ENCODE measurements around the gene ATG13.

ATG13 gene

DNA sequence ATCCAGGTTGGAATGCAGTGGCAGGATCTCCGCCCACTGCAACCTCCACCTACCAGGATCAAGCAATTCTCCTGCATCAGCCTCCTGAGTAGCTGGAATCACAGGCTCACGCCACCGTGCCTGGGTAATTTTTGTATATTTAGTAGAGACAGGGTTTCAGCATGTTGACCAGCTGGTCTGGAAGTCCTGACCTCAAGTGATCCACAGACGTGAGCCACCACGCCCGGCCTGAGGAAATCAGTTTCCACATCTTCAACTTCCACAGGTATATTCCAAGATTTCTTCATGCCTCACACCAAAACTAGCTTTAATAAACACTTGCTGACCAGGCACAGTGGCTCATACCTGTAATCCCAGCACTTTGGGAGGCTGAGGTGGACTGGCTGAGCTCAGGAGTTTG lies 8.0 kb upstream of the ATG13 start:
- no peak for DNase-seq

DNA sequence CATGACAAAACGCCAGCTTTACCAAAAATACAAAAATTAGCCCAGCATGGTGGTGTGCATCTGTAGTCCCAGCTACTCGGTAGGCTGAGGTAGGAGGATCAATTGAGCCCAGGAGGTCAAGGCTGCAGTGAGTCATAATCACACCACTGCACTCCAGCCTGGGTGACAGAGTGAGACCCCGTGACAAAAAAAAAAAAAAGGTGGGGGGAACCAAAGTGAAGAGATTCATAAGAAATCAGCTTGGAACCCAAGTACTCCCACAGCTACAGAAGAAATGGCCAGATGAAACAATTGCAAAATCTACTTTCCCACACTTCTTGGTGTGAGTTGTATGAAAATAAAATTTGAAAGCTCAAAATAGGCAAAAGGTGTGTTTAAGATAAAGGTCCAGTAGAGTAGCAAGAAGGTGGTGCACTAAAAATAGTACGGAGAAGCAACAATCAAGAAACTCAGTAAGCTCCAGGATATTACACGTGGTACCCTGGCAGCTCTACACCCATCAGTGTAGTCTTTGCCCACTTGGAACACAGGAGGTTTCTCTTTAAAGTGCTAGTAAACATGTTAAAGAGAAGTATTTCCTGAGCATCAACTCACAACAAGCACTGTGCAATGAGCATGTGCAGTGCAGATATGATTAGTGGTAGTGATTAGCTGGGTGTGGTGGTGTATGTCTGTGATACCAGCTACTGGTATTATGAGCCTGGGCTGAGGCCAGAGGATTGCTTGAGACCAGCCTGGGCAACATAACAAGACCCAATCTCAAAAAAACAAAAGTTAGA lies 5.6 kb upstream of the ATG13 start:
- DNase-seq: no peak

DNA sequence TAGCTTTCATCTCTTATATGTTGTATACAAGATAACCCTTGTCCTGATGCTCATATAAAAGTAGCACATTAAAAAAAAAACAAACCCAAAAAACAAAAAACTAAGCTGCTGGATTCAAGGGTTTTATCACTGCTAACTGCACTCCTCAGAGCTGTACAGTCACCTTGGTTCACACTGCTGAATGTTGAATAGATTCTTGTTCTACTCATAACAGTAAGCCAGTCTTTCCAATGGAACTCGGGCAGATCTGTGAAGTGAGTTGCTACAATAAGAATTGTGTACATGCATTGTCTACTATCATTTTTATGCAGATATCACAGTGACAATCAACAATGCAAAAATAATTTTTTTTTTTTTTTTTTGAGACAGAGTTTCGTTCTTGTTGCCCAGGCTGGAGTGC lies 5.0 kb upstream of the ATG13 start:
- DNase-seq: peak; percentile 58

DNA sequence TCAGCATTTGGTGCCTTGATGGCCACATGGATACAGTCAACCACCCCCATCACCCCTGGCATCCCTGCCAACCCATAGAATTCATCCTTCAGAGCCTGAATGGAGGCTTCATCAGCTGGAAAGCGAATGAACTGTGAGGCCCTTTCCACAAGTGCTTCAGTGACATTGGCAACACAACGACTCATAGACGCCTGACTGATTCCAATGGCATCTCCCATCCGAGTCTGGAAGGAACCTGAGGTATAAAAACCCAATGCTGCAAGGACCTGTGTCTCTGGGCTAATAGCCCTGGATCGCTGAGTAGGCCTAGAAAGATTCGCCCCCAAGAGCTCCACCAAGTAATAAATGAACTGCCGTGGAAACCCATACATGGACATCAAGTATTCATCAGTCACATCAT lies 1.6 kb upstream of the ATG13 start:
- no peak for DNase-seq

DNA sequence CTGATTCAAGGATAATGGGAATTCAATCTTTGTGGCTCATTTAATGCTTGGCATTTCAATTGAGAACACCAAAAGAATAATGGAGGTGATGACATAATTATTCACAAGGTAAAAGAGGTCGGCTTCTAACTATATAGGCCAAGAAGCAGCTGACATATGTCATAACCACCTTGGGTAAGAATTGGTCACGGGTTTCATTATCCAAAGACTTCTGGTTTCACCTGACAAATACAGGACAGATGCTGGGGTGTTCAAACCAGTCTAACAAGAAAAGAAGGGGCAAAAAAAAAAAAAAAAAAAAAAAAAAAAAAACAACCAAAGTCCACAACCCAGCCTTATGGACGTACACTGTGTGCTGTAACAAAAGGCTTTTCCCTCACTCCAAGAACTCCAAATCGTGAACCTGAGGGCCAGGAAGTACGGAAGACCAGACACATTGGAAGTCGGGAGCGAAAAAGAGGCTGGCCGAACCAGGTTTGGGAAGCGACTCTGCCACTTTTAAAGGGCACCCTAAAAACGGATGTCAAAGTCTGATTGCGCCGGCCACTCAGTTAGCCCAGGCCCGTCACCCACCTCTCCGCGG lies 711 bp upstream of the ATG13 start:
- DNase-seq: no peak

DNA sequence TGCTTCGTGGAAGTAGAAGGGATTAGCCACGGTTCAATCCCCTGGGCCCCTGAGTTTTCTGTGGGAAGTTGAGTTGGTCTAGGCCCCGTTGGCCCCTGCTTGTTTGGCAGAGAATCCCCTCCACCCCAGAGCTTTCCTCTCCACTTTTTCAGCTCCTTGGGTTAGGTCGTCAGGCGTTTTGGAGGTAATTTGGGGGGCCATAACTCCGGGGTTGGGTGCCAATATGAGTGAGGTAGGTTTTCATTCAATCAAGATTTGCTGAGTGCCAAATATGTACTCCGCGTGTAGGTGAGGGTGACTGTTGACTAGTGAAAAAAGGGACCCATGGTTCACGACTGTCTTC lies 590 bp downstream of the ATG13 start:
- no peak for DNase-seq

DNA sequence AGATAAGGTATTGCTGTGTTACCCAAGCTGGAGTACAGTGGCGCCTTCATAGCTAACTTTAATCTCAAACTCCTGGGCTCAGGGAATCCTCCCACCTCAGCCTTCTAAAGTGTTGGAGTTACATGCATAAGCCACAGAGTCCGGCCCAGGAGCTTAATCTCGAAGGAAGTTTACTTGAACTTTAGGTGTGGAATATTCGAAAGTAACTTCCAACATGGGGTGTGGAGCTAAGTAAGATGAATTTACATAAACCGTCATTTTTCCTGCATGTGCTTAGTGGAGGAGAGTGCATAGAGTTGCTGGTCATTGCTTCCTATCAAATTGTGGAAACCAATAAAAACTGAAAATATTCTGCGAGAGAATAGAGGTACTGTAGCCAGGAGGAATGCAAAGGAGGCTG lies 1.5 kb downstream of the ATG13 start:
- DNase-seq: no peak

DNA sequence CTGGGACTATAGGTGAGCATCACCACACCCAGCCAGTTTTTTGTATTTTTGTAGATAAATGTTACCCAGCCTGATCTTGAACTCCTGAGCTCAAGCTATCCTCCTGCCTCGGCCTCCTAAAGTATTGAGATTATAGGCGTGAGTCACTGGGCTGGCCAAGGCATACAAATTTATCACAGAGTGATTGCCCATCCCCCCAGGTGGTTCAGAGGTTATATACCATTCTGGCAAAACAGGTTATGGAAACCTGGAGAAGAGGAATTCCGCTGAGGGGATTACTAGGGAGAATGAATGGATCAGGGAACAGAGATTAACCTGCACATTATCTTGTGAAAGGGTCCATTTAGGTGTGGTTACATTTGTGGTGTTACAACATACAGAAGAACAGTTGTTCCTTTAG lies 8.1 kb downstream of the ATG13 start:
- DNase-seq: no peak

DNA sequence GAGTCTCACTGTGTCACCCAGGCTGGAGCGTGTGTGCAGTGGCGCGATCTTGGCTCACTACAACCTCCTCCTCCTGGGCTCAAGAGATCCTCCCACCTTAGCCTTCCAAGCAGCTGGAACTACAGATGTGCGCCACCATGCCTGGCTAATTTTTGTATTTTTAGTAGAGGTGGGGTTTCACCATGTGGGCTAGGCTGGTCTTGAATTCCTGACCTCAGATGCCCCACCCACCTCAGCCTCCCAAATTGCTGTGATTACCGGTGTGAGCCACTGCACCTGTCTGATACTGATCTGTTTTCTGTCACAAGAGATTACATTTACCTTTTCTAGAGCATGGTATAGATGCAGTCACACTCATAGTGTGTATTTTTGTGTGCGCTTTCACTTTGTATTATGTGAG lies 11.6 kb downstream of the ATG13 start:
- DNase-seq: no peak

DNA sequence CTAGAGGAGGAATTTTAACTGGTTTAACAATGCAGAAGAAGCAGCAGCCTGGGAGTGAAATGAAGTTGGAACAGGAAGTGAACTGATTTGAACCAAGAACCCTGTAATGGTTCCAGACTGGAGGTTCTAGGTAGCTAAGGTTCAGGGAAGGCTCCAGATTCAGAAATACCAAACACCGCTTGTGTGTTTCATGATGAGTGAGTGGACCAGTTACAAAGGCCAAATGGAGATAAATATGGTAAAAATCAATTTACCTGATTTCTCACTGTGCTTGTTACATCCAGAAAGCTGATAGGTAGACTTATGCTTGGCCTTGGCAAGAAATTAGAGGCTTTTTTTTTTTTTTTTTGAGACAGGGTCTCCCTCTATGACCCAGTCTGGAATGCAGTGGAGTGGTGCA lies 12.9 kb downstream of the ATG13 start:
- no peak for DNase-seq

DNA sequence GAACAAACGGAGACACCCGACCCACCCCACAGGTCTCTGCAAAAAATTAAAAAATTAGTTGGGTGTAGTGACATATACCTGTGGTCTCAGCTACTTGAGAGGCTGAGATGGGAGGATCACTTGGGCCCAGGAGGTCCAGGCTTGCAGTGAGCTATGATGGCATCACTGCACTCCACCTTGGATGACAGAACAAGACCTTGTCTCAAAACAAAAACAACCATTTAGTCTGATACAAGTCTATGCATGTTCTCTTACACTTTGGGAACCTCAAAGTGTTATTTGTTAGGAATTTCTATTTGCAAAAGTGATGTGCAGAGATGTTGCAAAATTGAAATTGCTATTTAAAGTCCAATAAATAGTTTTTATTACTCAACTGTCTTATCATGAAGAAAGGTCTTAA lies 14.3 kb downstream of the ATG13 start:
- no peak for DNase-seq

DNA sequence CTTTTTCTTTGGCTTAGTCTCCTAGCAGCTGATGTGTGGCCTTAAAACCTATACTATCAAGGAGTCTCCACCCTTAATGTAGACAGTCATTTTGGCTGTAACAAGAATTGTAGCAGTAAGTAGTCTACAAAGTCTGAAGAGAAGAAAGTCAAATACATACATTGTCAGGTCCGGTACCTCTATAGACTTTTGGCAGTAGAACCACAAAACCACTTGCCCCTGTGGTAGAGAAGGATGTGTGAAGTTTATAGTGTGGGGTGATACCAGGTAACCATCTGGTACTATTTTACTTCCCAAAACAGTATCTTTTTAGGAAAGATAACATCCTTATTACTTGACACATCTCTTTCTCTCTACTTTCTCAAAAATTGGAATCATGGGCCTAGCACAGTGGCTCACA lies 15.1 kb downstream of the ATG13 start:
- DNase-seq: no peak

DNA sequence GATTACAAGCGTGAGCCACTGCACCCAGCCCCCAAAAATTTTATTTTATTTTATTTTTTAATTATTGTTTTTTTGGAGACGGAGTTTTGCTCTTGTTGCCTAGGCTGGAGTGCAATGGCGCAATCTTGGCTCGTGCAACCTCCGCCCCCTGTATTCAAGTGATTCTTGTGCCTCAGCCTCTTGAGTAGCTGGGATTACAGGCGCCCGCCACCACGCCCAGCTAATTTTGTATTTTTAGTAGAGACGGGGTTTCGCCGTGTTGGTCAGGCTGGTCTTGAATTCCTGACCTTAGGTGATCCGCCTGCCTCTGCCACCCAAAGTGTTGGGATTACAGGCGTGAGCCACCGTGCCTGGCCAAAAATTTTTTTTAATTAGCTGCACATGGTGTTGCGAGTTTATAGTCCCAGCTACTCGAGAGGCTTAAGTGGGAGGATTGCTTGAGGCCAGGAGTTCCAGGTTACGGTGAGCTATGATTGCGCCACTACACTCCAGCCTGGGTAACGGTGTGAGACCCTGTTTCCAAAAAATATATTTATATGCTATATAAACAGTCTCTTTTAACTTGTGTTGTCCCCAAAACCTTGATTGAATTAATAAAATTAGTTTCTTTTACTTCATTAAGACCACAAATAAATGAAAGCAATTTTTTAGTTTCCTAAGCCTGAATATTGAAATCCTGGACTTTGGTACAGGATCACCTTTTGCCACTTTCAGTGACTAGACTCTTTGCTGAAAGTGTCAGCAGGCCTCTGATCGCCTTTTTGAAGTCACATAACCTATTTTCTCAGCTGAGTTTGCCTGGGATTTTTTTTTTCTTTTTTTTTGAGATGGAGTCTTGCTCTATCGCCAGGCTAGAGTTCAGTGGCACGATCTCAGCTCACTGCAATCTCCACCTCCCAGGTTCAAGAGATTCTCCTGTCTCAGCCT lies 16.2 kb downstream of the ATG13 start:
- DNase-seq: no peak

DNA sequence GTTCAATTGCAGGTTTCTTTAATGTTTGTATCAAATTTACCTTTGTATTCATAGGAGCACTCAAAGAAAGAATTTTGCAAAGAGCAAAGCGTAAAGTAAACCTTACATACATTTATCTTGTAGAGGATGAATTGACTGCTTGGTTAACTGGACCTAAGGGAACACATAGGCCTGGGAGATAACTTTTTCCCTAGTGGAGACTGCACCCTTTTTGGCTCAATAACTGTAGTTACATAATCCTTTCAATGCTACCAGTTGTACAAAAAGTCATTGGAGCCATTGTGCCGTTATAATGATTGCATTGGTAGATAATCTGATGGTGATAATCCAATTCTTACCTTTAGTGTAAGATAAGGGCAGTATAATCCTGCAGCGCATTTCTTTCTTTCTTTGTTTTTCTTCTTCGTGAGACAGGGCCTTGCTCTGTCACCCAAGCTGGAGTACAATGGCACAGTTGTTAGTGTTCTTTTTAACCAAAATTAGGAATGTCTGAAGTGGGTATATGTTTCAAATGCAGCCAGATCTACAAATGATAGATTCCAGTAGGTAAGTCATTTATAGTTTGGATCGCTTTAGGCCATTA lies 18.3 kb downstream of the ATG13 start:
- peak; percentile 15 for DNase-seq

DNA sequence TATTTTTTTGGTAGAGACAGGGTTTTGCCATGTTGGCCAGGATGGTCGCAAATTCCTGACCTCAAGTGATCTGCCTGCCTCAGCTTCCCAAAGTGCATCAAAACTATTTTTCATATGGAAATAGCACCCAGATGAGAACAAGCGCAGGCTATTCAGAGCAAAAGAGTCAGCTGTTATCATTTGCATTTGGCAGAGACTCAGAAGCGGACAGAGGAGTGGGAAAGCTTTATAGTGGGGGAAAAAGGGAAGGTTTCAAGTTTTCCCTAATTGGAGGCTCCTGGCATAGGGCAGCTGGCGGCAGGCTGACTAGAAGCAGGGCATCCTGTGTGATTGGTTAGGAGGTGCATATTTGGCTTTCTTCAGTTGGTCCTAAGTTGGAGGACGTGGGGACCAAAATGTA lies 20.2 kb downstream of the ATG13 start:
- DNase-seq: peak; percentile 57

DNA sequence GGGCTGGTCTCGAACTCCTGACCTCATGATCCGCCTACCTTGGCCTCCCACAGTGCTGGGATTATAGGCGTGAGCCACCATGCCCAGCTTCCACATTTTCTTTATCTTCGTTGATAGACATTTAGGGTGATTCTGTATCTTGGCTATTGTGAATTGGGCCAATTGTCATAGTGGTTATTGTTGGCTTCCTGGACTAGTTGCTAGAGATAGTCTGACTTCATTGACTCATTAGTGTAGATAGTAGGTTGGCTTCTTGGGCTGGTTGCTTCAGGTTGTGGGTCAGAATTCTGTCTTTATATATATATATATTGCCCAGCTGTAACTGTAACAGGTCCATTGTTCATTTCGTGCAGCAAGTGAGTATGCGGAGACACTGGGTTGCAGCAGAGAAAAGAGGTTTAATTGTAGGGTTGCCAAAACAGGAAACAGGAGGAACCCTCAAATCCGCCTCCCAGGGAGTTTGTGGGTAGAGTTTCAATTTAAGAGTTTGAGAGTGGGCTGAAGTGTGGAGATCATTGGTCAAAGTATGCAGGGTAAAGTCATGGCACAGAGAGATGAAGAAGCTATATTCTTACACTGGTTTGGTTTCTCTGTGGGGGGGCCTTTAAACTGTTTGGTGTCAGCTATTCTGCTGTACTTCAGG lies 22.0 kb downstream of the ATG13 start:
- DNase-seq: no peak

DNA sequence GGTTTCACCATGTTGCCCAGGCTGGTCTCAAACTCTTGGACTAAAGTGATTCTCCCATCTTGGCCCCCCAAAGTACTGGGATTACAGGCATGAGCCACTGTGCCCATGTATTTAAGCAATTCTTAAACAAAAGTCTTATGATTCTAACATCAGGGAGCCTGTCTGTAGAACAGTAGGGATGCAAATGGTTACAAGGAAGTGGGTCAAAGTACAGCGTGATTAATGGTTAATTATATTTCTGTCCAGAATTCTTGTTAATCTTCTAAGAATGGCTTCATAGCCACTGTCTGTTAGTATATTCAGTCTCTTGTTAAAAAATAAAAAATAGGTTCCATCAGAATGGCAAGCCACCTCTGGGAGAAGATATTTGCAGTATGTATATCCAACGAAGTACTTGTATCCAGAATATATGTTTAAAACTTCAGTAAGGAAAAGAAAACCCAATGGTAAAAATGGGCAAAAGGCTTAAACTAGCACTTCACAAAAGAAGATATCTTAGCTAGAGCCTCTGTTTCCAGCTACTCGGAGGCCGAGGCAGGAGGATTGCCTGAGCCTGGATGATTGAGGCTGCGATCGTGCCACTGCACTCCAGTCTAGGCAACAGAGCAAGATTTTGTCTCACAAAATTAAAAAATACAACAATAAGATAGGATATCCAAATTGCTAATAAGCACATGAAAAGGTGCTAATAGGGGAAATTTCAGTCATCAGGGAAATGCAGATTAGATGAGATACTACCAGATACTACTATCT lies 22.9 kb downstream of the ATG13 start:
- DNase-seq: no peak

DNA sequence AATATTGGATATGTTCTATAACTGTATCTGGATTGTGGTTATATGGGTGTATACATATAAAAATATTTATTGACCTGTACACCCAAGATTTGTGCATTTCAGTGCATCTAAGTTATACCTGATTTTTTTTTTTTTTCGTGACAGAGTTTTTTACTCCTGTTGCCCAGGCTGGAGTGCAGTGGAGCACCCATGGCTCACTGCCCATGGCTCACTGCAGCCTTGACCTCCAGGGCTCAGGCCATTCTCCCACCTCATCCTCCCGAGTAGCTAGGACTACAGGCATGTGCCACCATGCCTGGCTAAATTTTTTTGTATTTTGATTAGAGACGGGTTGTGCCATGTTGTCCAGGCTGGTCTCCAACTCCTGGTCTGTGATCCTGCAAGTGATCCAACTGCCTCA lies 24.3 kb downstream of the ATG13 start:
- no peak for DNase-seq

DNA sequence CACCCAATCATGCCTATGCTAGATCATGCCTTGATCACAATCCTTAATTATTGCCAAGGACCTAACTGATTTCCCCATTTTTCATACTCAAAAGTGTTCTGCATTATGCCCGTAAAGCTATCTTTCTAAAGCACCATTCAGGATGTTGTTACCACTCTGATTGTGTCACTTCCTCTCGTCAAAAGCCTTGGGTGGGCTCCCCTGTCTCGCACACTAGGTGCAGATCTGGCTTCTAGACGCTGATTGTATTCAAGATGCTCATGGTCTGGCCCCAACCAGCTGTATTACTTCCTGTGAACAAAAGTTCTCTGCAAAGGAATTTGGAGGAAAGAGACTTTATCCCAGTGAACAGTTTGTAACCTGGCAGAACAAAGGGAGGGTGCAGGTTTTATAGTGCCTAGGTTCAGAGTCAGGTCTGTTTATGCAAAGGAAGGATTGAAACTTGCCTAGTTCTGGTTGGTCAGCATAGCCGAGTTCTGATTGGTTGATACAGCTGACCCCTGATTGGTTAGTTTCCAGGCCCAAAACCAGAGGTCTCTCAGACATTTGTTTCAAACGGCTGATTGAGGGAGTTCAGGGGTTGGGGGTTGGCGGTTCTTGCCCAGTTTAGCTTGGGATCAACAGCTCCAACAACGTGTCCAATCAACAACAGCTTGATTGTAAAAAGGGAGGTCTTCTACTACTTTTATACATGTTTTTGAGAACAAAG lies 25.4 kb downstream of the ATG13 start:
- no peak for DNase-seq

DNA sequence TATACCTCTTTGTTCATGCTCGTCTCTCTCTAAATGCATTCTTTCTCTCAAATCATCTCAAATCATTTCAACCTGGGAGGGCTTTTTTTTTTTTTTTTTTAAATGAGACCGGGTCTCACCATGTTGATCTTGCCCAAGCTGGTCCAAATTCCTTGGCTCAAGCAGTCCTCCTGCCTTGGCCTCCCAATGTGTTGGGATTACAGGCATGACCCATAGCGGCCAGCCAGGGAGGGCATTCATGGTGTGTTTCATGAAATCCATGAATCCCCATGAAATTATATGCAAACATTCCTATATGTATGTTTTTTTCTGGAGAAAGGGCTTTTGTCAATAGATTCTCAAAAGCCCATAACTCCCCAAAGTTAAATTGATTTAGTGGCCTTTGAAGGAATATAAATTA lies 26.2 kb downstream of the ATG13 start:
- DNase-seq: no peak

DNA sequence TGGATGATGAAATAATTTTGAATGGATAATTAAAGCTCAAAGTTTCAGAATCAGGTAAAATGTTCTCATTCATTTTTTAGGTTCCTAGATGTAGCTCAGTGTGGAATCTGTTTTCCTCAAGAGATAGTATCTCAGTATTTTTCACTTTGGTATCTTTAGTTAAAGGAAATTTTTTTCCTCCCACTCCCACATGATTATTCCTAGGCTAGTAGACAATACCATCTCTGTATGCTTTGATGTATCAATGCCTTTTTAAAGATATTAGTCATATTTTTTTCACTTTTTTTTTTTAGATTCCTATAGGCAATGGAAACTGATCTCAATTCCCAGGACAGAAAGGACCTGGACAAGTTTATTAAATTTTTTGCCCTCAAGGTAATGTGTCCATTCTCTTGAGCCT lies 26.6 kb downstream of the ATG13 start:
- no peak for DNase-seq

Data from midbrain (tissue), 1 donor.